HCT116 (cell line): ENCODE results near the gene PSMB7. TPM values are rescaled to one million over a fixed set of nuclear protein-coding genes. Genes with fewer than 3 reads are reported as not detected.

Experiments used
- ATAC-seq: fragments of 200-7000 bp; cut with Tn5 transposase; 2 replicates; pipeline ENCODE4 v1.9.1; 2020; ENCODE audit warnings: mild to moderate bottlenecking, moderate library complexity
- BruUV-seq: library from RNA; stranded (reverse); fragments of 400-500 nt; replicated peaks from 2 replicates; lab custom pipeline; 2021; lab: Mats Ljungman, UMichigan
- CTCF ChIA-PET: fragments of 300-600 bp; sonication (Branson Sonifier 250); formaldehyde crosslinking; loops from one replicate; lab custom pipeline; 2021; ENCODE audit warnings: antibody characterized with exemption; lab: Charles Lee
- POLR2A ChIA-PET: fragments of 300-600, 350-600 bp; sonication (Branson Sonifier 250); formaldehyde crosslinking; loops from one replicate; lab custom pipeline; 2021; ENCODE audit warnings: antibody characterized with exemption; lab: Charles Lee
- RAD21 ChIA-PET, 2 experiments: fragments of 300-600 bp; sonication (Branson Sonifier 250); formaldehyde crosslinking; loops; one replicate each; lab custom pipeline; 2023; ENCODE audit warnings: low total read pairs in 2 of 2; ENCODE audit not compliant: uncharacterized antibody in 2 of 2, unreplicated experiment in 2 of 2, low non-redundant PET in 1 of 2; lab: Charles Lee
- DNase-seq: peaks from one replicate; pipeline ENCODE4 v3.0.0-alpha.2; 2010; ENCODE audit warnings: low read depth, low spot score
- H2AFZ ChIP-seq: fragments of 200-600 bp; shearing (Covaris generic), sonication (generic); 2 replicates; pipeline ENCODE4 v1.6.1; 2017; ENCODE audit warnings: low read depth, mixed run types, mixed read lengths, antibody characterized with exemption, low read length; ENCODE audit not compliant: poor library complexity, severe bottlenecking
- H3K27ac ChIP-seq: 2 replicates; pipeline ENCODE4 v1.5.1; 2012; ENCODE audit warnings: low read depth, low read length
- H3K27me3 ChIP-seq: fragments of 200-600 bp; sonication (generic); 2 replicates; pipeline ENCODE4 v1.6.1; 2016; ENCODE audit warnings: mixed run types, low read length, mixed read lengths; ENCODE audit not compliant: insufficient read depth
- H3K36me3 ChIP-seq, 2 experiments: fragments of 200-500 bp in 1 of 2; fragments of 200-600 bp in 1 of 2; sonication (Bioruptor generic) in 1 of 2; sonication (generic) in 1 of 2; 2 replicates each; pipeline versions ENCODE4 v1.5.1 to v1.6.1; 2014 to 2016; ENCODE audit warnings: low read length in 2 of 2, inconsistent platforms in 1 of 2, mixed read lengths in 1 of 2, mixed run types in 1 of 2; ENCODE audit not compliant: insufficient read depth in 2 of 2, control insufficient read depth in 1 of 2
- H3K4me1 ChIP-seq, 2 experiments: fragments of 200-600 bp in 1 of 2; sonication (generic) in 1 of 2; 2 replicates each; pipeline versions ENCODE4 v1.5.1 to v1.6.1; 2012 to 2017; ENCODE audit warnings: low read length in 2 of 2, inconsistent platforms in 1 of 2, mild to moderate bottlenecking in 1 of 2, mixed read lengths in 1 of 2, mixed run types in 1 of 2, moderate library complexity in 1 of 2; ENCODE audit not compliant: insufficient read depth in 2 of 2, control insufficient read depth in 1 of 2
- H3K4me2 ChIP-seq: fragments of 200-600 bp; sonication (generic); 2 replicates; pipeline ENCODE4 v1.6.1; 2017; ENCODE audit warnings: mixed run types, low read length, mixed read lengths
- H3K4me3 ChIP-seq, 2 experiments: fragments of 200-600 bp in 1 of 2; sonication (generic) in 1 of 2; replicated peaks in 1 of 2; 2 replicates each; pipeline ENCODE4 v1.5.1; 2011 to 2016; ENCODE audit warnings: low read length in 2 of 2, control low read depth in 1 of 2, low read depth in 1 of 2, mild to moderate bottlenecking in 1 of 2, mixed read lengths in 1 of 2, mixed run types in 1 of 2
- H3K79me2 ChIP-seq: fragments of 200-600 bp; sonication (generic); 2 replicates; pipeline ENCODE4 v1.6.1; 2017; ENCODE audit warnings: mild to moderate bottlenecking, mixed run types, low read length, moderate library complexity, mixed read lengths; ENCODE audit not compliant: insufficient read depth
- H3K9ac ChIP-seq: fragments of 200-600 bp; sonication (generic); 2 replicates; pipeline ENCODE4 v1.6.1; 2016; ENCODE audit warnings: low read length, mixed read lengths
- H3K9me2 ChIP-seq: fragments of 200-600 bp; sonication (generic), shearing (Covaris generic); 2 replicates; pipeline ENCODE4 v1.6.1; 2017; ENCODE audit warnings: mixed run types, mild to moderate bottlenecking, moderate library complexity; ENCODE audit not compliant: insufficient read depth
- H3K9me3 ChIP-seq, 2 experiments: fragments of 200-500 bp in 1 of 2; fragments of 200-600 bp in 1 of 2; sonication (Bioruptor generic) in 1 of 2; sonication (generic) in 1 of 2; 2 replicates each; pipeline ENCODE4 v1.6.1; 2014 to 2017; ENCODE audit warnings: low read length in 2 of 2, mixed read lengths in 2 of 2, inconsistent platforms in 1 of 2, low read depth in 1 of 2, mild to moderate bottlenecking in 1 of 2, mixed run types in 1 of 2, moderate library complexity in 1 of 2; ENCODE audit not compliant: control insufficient read depth in 1 of 2, insufficient read depth in 1 of 2
- H4K20me1 ChIP-seq: fragments of 200-600 bp; sonication (generic), shearing (Covaris generic); 2 replicates; pipeline ENCODE4 v1.6.1; 2017; ENCODE audit warnings: mixed run types, mild to moderate bottlenecking, moderate library complexity; ENCODE audit not compliant: insufficient read depth
- ATF3 ChIP-seq: IDR thresholded peaks from 2 replicates; pipeline ENCODE4 v1.6.1; 2012
- CBX3 ChIP-seq: IDR thresholded peaks from 2 replicates; pipeline ENCODE4 v1.6.1; 2012; ENCODE audit warnings: low read depth
- CEBPB ChIP-seq: IDR thresholded peaks from 2 replicates; pipeline ENCODE4 v1.6.1; 2012; ENCODE audit warnings: low read depth
- CTCF ChIP-seq, 3 experiments: fragments of 200-600 bp in 1 of 3; sonication (generic) in 1 of 3; IDR thresholded peaks in 2 of 3; conservative IDR thresholded peaks in 1 of 3; 2 replicates each; pipeline ENCODE4 v1.5.1; 2012 to 2017; ENCODE audit warnings: low read depth in 2 of 3, low read length in 2 of 3, antibody characterized with exemption in 1 of 3, borderline replicate concordance in 1 of 3, control low read depth in 1 of 3, mild to moderate bottlenecking in 1 of 3, mixed read lengths in 1 of 3, mixed run types in 1 of 3, moderate library complexity in 1 of 3; ENCODE audit not compliant: insufficient read depth in 1 of 3
- EGR1 ChIP-seq: IDR thresholded peaks from 2 replicates; pipeline ENCODE4 v1.6.1; 2012; ENCODE audit warnings: low read depth
- ELF1 ChIP-seq: IDR thresholded peaks from 2 replicates; pipeline ENCODE4 v1.6.1; 2012; ENCODE audit warnings: low read depth, borderline replicate concordance
- EZH2 ChIP-seq: fragments of 200-600 bp; sonication (generic); IDR thresholded peaks from 2 replicates; pipeline ENCODE4 v1.6.1; 2017; ENCODE audit warnings: antibody characterized with exemption, mixed run types
- EZH2phosphoT487 ChIP-seq: fragments of 200-600 bp; IDR thresholded peaks from 2 replicates; pipeline ENCODE4 v1.6.1; 2018; ENCODE audit warnings: antibody characterized with exemption, borderline replicate concordance
- FOSL1 ChIP-seq: IDR thresholded peaks from 2 replicates; pipeline ENCODE4 v1.6.1; 2012; ENCODE audit warnings: low read depth
- JUND ChIP-seq: IDR thresholded peaks from 2 replicates; pipeline ENCODE4 v1.6.1; 2012
- POLR2A ChIP-seq: IDR thresholded peaks from 2 replicates; pipeline ENCODE4 v1.7.0; 2011; ENCODE audit warnings: borderline replicate concordance; ENCODE audit not compliant: insufficient read depth, insufficient read length; ENCODE audit errors: extremely low read depth
- POLR2AphosphoS5 ChIP-seq: IDR thresholded peaks from 2 replicates; pipeline ENCODE4 v1.6.1; 2011; ENCODE audit warnings: mild to moderate bottlenecking, low read depth, low read length, moderate library complexity
- RAD21 ChIP-seq: IDR thresholded peaks from 2 replicates; pipeline ENCODE4 v1.6.1; 2012; ENCODE audit warnings: low read depth, mild to moderate bottlenecking
- SIN3A ChIP-seq: IDR thresholded peaks from 2 replicates; pipeline ENCODE4 v1.6.1; 2012; ENCODE audit warnings: low read depth
- SP1 ChIP-seq: IDR thresholded peaks from 2 replicates; pipeline ENCODE4 v1.6.1; 2012; ENCODE audit warnings: low read depth
- SRF ChIP-seq: IDR thresholded peaks from 2 replicates; pipeline ENCODE4 v1.6.1; 2012; ENCODE audit warnings: low read depth
- TCF7L2 ChIP-seq: IDR thresholded peaks from 2 replicates; pipeline ENCODE4 v1.7.0; 2011; ENCODE audit warnings: borderline replicate concordance, inconsistent platforms; ENCODE audit not compliant: insufficient read depth, insufficient read length; ENCODE audit errors: extremely low read depth
- YY1 ChIP-seq: IDR thresholded peaks from 2 replicates; pipeline ENCODE4 v1.6.1; 2011; ENCODE audit warnings: low read length, low read depth, moderate library complexity, mild to moderate bottlenecking; ENCODE audit not compliant: insufficient replicate concordance; ENCODE audit errors: extremely low read depth
- ZBTB33 ChIP-seq: IDR thresholded peaks from 2 replicates; pipeline ENCODE4 v1.6.1; 2011; ENCODE audit warnings: mild to moderate bottlenecking, low read length, moderate library complexity; ENCODE audit not compliant: insufficient replicate concordance; ENCODE audit errors: extremely low read depth
- ZFX ChIP-seq: fragments of 450-650 bp; IDR thresholded peaks from 2 replicates; pipeline ENCODE4 v1.6.1; 2017
- ZNF274 ChIP-seq: fragments of 200-500 bp; sonication (Bioruptor generic); IDR thresholded peaks from 2 replicates; pipeline ENCODE4 v1.6.1; 2014; ENCODE audit warnings: mild to moderate bottlenecking, low read depth, low read length, inconsistent platforms
- intact Hi-C: fragments of 100-400 bp; cut with micrococcal nuclease; formaldehyde crosslinking; loops from 2 replicates; pipeline ENCODE4 v1.10.0; 2022
- total RNA-seq: library from RNA; stranded (reverse); gene quantifications from one replicate; pipeline ENCODE4 v1.2.1, GENCODE V29; 2021; ENCODE audit not compliant: unreplicated experiment
- TF ChIP-seq, protein P1 (sequence below): IDR thresholded peaks from 2 replicates; pipeline ENCODE4 v1.6.1; 2012

Gene PSMB7
- total RNA-seq, 1 experiment from 2014 or later: 222 TPM

DNA sequence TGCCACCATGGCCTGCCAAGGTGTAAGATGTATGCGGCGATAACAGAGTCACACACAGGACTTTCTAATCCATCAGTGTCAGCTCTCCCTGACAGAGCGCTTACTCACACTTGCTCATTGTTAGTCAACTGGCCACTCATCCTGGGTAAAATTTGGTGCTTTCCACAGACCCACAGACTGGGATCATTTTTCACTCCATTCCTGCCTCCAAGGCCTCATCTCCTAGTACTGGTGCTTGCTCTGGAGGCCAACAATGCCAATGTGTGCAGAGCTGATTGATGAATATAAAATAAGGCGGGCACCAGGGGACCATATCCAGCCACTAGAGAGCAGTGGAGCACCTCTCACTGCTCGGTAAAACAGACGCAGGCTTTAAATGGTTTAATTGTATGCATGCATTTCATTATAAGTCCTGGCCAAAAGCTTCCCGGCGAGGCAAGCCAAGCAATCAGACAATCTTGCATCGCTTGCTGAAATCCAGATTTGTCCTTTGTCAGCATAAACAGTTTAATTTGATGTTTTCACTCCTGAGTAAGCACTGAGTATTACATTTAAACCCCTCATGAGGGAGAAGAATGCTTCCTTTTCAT, 22.3 kb downstream of the PSMB7 start:
- Histone ChIP-seq H4K20me1 (peaks cover 44% of the 10 kb centered on the region; the same call in 1 of the 2 replicates), H3K79me2 (peaks cover 100% of the 10 kb centered on the region), H3K9me2 (no peaks in the 10 kb centered on the region), H3K27me3 (no peaks in the 10 kb centered on the region), H3K9ac (no peak overlapping the region; the same call in 1 of the 2 replicates), H3K36me3 (peaks cover 0 to 10% of the 10 kb centered on the region in 2 experiments; a peak in 1 of 4 replicates), H3K4me2 (peak overlapping the region; percentile 11), H3K9me3 (no peaks in the 10 kb centered on the region), H3K27ac (no peak overlapping the region), H3K4me3 (no peak overlapping the region), H2AFZ (no peak overlapping the region), H3K4me1 (peaks cover 2 to 43% of the 10 kb centered on the region in 2 experiments; a peak in 2 of 4 replicates)
- peak; percentile 39 for DNase-seq
- POLR2A ChIA-PET: no interaction called here
- ATAC-seq: peak; percentile 85
- intact Hi-C loops: no loop called here
- RAD21 ChIA-PET: no interaction called here
- BruUV-seq: no TSS peak
- CTCF ChIA-PET: interaction anchor here (1.1 to 2.4 kb wide), 4 partner anchors 17 to 266 kb away, joined by 3 to 13 read pairs (median 8); no protein-coding TSS in a partner anchor
- TF ChIP-seq CEBPB (no peak), ELF1 (no peak), JUND (peak; percentile 42), SRF (no peak), EGR1 (no peak), POLR2A (no peak), ZFX (no peak), CBX3 (no peak), TCF7L2 (no peak), POLR2AphosphoS5 (no peak), SIN3A (no peak), ATF3 (no peak), ZBTB33 (no peak), EZH2phosphoT487 (no peak), YY1 (no peak), EZH2 (no peak), ZNF274 (no peak), RAD21 (peak; percentile 45), SP1 (peak; percentile 35), CTCF (IDR thresholded peaks at IDR 0.05 in 2 of 3, conservative IDR thresholded peaks at IDR 0.05 in 1 of 3; ENCODE audit: borderline replicate concordance in 1 of 3, insufficient read depth in 1 of 3, low read depth in 2 of 3, low read length in 2 of 3) (peak; percentile 20 to 62 (median 51); a peak in 4 of 6 replicates), FOSL1 (peak; percentile 70)
- TF ChIP-seq, protein P1, sequence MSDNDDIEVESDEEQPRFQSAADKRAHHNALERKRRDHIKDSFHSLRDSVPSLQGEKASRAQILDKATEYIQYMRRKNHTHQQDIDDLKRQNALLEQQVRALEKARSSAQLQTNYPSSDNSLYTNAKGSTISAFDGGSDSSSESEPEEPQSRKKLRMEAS: no peak
